OCI-LY7 (cell line): ENCODE results near the gene CPEB4.

Source experiments
- CTCF ChIP-seq: fragments of 200-600 bp; sonication (generic); conservative IDR thresholded peaks from 2 replicates; pipeline ENCODE4 v1.5.1; 2014; ENCODE audit warnings: mild to moderate bottlenecking, antibody characterized with exemption, low read length, moderate library complexity, mixed read lengths
- EZH2phosphoT487 ChIP-seq: fragments of 200-600 bp; sonication (generic); IDR thresholded peaks from 2 replicates; pipeline ENCODE4 v1.6.1; 2018; ENCODE audit warnings: low read depth, borderline replicate concordance, mild to moderate bottlenecking, mixed run types, antibody characterized with exemption, low read length, moderate library complexity, mixed read lengths

GRCh38 chr5:173862047-173862477 is 26.1 kb upstream of the CPEB4 start:
- TF ChIP-seq CTCF (no peak), EZH2phosphoT487 (no peak)
